ENCODE measurements around the gene GINS2.

Gene GINS2

GRCh38 chr16:85652431-85653221, 36.1 kb downstream of the GINS2 start:
- FAIRE-seq: no peak

- FAIRE-seq: no peak
Observed at GRCh38 chr16:85651629-85652430, 36.9 kb downstream of the GINS2 start.

- no peak for FAIRE-seq
Observed at GRCh38 chr16:85650844-85651628, 37.7 kb downstream of the GINS2 start.

- no peak for FAIRE-seq
Observed at GRCh38 chr16:85650135-85650843, 38.5 kb downstream of the GINS2 start.

GRCh38 chr16:85649411-85650134, 39.2 kb downstream of the GINS2 start:
- FAIRE-seq: no peak

GRCh38 chr16:85648805-85649204, 39.9 kb downstream of the GINS2 start:
- no peak for FAIRE-seq

GRCh38 chr16:85648070-85648714, 40.6 kb downstream of the GINS2 start:
- FAIRE-seq: no peak

- no peak for FAIRE-seq
Observed at GRCh38 chr16:85646976-85647375, 41.8 kb downstream of the GINS2 start.

GRCh38 chr16:85646358-85646907, 42.3 kb downstream of the GINS2 start:
- no peak for FAIRE-seq

GRCh38 chr16:85645021-85645589, 43.6 kb downstream of the GINS2 start:
- FAIRE-seq: no peak

GRCh38 chr16:85644093-85644712, 44.6 kb downstream of the GINS2 start:
- no peak for FAIRE-seq

GRCh38 chr16:85643631-85644030, 45.1 kb downstream of the GINS2 start:
- no peak for FAIRE-seq

- no peak for FAIRE-seq
Observed at GRCh38 chr16:85642762-85643358, 45.9 kb downstream of the GINS2 start.

GRCh38 chr16:85641776-85642176, 47.0 kb downstream of the GINS2 start:
- FAIRE-seq: no peak

GRCh38 chr16:85641305-85641704, 47.4 kb downstream of the GINS2 start:
- FAIRE-seq: no peak

- no peak for FAIRE-seq
Observed at GRCh38 chr16:85640585-85640984, 48.2 kb downstream of the GINS2 start.

GRCh38 chr16:85640254-85640558, 48.5 kb downstream of the GINS2 start:
- no peak for FAIRE-seq

GRCh38 chr16:85639529-85640253, 49.1 kb downstream of the GINS2 start:
- FAIRE-seq: no peak

GRCh38 chr16:85638695-85639409, 49.9 kb downstream of the GINS2 start:
- no peak for FAIRE-seq
